HG03432 (cell line): ENCODE results near the gene OR5M3.

Experiments used
- ATAC-seq: cut with Tn5 transposase; IDR thresholded peaks from one replicate; pipeline ENCODE4 v1.9.1; 2021; ENCODE audit warnings: mild to moderate bottlenecking, moderate library complexity; ENCODE audit not compliant: unreplicated experiment

OR5M3 gene

DNA sequence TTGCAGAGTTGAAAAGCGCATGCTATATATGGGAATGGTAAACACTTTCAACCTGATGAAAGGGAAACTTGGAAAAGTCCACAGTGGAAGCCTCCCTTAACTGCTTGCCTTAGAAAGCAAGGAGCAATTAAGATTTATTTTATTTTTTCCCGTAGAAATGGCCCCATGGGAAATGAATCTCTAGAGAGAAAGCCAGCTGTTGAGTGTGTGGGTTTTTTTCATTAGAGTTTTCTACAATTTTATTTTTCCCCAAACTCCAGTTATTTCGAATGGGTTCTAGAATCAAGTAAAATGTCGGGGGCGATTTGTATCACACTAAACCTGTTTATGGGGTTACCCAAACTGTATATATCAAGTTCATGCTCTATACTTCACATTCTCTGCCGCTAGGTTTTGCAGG, at the start of gene OR5M3:
Gene OR5M3 (minus strand): TSS at position 101 of the 400 bp plus-strand sequence. CDS start 2,855 bp downstream, outside the sequence.
- no peak for ATAC-seq

DNA sequence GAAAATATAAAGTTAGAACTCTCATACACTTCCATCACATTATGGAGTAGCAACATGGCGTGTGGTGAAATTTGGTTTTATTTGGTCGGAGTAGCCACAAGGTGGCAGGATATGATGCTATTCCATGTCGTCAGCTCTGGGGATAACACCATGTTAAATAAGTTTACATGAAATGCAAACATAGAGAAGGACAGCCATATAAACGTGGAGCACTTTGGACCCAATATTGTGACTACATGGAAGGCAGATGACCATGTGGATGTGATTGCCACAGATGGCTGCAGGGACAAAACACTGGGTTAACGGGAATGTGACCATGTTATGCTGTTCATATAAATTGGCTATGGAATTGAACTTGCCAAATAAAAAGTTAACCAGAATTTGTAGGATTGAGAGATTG, 48.9 kb upstream of the OR5M3 start:
- no peak for ATAC-seq

DNA sequence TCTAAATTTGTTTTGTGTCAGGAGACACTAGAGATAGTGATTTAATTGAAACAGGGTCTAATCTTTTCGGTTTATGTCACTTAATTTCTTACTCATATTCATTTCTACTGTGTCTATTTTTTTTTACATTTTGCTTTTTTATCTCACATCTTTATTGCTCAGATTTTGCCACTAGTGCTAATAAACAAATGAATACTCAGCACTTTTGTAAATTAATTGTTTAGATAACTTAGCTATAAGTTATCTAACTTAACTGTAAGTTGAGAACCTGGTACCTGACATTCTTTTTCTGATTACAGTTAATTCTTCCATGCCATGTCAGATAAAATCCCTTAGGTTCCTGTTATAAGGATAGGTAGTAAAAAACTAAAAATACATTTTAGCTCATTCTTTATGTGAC, 40.1 kb upstream of the OR5M3 start:
- no peak for ATAC-seq

GRCh38 chr11:56509439-56509838, 36.3 kb upstream of the OR5M3 start:
- ATAC-seq: no peak

DNA sequence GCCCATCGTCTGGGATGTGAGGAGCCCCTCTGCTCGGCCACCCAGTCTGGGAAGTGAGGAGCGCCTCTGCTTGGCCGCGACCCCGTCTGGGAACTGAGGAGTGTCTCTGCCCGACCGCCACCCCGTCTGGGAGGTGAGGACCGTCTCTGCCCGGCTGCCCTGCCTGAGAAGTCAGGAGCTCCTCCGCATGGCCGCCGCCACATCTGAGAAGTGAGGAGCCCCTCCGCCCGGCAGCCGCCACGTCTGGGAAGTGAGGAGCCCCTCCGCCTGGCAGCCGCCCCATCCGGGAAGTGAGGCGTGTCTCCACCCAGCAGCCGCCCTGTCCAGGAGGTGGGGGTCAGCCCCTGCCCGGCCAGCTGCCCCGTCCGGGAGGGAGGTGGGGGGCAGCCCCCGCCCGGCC, 23.9 kb upstream of the OR5M3 start:
- no peak for ATAC-seq

GRCh38 chr11:56495117-56495516, 22.0 kb upstream of the OR5M3 start:
- no peak for ATAC-seq

DNA sequence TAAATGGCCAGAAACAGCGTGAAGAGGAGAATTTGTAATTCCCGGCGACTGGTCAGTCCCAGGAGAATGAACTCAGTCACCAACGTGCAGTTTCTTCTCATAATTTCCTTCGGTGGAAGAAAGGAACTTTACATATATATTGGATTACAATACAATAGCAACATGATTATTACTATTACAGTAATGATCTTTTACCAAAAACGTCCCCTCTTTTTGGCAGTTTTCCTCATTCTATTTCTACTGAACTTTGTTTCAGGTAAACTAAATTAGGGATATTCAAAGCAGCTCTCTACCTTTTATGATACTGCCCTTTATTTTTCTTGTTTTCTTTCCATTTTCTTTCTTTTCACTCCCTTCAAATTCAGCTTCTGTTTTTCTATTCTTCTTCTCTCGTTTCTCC, 18.1 kb upstream of the OR5M3 start, which contains the start of gene OR5M8:
Gene OR5M8 (minus strand): TSS at position 101 of the 400 bp plus-strand sequence. CDS start 0 bp downstream, at position 101.
- ATAC-seq: no peak

DNA sequence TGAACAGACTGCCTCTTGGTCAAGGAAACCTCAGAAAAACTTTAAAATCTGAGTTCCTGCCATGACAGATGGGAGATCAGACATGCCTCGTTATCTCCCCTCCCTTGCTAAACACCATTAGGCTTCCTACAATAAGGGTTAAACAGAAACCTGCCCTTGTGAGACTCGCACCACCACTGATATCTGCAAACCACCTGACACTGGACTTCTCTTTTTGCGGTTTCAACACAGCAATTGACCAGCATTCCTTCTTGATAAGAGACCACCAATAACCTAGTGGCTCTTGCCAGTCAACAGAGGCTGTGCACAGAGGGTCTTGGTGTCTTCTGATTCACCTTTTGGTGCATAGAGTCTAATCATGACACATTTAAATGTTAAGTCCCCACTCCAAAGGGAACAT, 13.6 kb upstream of the OR5M3 start:
- ATAC-seq: no peak

DNA sequence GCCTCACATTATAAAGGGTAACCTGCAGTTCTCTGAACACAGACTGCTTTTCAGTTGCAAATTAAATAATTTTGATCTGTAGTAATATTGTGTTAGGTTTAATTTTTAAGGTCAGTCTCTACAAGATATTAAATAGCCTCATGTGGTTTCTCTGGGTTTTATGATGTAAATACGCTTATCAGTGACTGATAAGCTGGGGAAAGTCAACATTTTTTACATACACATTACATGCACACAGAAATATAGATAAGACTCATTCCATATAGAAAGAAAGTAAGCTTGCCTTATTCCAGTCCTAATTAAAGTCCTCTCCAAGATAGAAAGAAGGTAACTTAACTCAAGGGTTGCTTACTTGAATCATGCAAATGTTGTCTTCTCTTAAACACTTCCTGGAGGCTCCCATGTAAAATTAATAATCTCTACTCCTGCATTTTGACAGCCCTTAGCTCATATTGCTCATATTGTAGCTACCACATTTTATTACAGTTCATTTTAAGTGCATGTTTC, 1.6 kb upstream of the OR5M3 start:
- no peak for ATAC-seq

GRCh38 chr11:56457076-56457475, 16.1 kb downstream of the OR5M3 start:
- no peak for ATAC-seq

GRCh38 chr11:56453521-56453920, 19.6 kb downstream of the OR5M3 start:
- ATAC-seq: no peak
